Neuron (in vitro differentiated cells): ENCODE results near the gene MYH11.
"Not testable (repeated sequence)": the region's sequence is repeated elsewhere in the genome, so short reads cannot be mapped to it uniquely, and the experiment has no call there.

Experiments
- H2AFZ ChIP-seq: one replicate; pipeline ENCODE4 v1.6.1; 2013; ENCODE audit warnings: low read depth, mild to moderate bottlenecking, inconsistent platforms, low read length, moderate library complexity
- H3K27me3 ChIP-seq: one replicate; pipeline ENCODE4 v1.6.1; 2013; ENCODE audit warnings: low read length; ENCODE audit not compliant: insufficient read depth
- H3K36me3 ChIP-seq: one replicate; pipeline ENCODE4 v1.6.1; 2013; ENCODE audit warnings: low read length; ENCODE audit not compliant: insufficient read depth
- H3K4me1 ChIP-seq: one replicate; pipeline ENCODE4 v1.6.1; 2013; ENCODE audit warnings: low read length; ENCODE audit not compliant: insufficient read depth
- H3K4me3 ChIP-seq: 2 replicates; pipeline ENCODE4 v1.5.1; 2013; ENCODE audit warnings: mild to moderate bottlenecking, low read length, moderate library complexity
- H3K9me3 ChIP-seq: one replicate; pipeline ENCODE4 v1.6.1; 2013; ENCODE audit warnings: low read length

Gene MYH11

GRCh38 chr16:15847611-15848175 is 9.1 kb downstream of the MYH11 start:
- H2AFZ ChIP-seq = no peak overlapping the region
- H3K36me3 ChIP-seq = no peaks in the 10 kb centered on the region
- no peaks in the 10 kb centered on the region for H3K4me1 ChIP-seq
- H3K27me3 ChIP-seq = peaks cover 11% of the 10 kb centered on the region
- no peak overlapping the region for H3K4me3 ChIP-seq
- H3K9me3 ChIP-seq = no peaks in the 10 kb centered on the region

- Histone ChIP-seq H3K27me3 (peaks cover 11% of the 10 kb centered on the region), H3K4me3 (no peak overlapping the region), H3K36me3 (no peaks in the 10 kb centered on the region), H3K4me1 (no peaks in the 10 kb centered on the region), H2AFZ (no peak overlapping the region), H3K9me3 (no peaks in the 10 kb centered on the region)
These were observed 10.3 kb downstream of the MYH11 start for GRCh38 chr16:15846510-15846909.

DNA sequence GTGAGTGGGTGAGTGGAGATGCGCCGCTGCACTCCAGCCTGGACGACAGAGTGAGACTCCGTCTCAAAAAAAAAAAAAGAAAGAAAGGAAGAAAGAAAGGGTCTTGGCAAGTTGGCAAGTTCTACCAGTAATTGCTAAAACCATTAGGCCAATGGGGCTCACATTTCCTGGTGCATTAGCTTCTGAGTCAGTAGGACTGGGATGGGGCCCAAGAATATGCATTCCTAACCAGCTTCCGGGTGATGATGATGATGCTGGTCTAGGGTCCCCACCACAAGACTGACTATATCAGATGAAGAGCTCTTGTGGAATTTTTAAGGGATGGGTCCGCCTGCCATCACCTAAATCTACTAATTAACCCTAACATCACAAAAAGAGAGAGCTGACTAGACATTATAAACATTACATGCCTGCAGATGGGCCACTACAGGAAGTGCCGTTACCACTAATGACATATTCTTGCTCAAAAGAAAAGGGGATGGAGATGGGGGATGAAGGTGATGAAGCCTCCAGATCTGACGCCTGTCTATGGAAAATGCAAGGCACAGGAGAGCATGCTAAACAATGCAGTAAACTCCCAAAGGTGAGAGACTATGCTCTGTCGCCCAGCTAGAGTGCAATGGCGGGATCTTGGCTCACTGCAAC is 13.1 kb downstream of the MYH11 start:
- Histone ChIP-seq H3K4me3 (no peak overlapping the region), H3K36me3 (no peaks in the 10 kb centered on the region), H3K9me3 (no peaks in the 10 kb centered on the region), H2AFZ (no peak overlapping the region), H3K27me3 (peaks cover 10% of the 10 kb centered on the region), H3K4me1 (no peaks in the 10 kb centered on the region)

- not testable (repeated sequence) for H3K9me3 ChIP-seq, H3K27me3 ChIP-seq, H3K4me1 ChIP-seq, H2AFZ ChIP-seq, H3K4me3 ChIP-seq, H3K36me3 ChIP-seq
These were observed 17.6 kb downstream of the MYH11 start for GRCh38 chr16:15839204-15839603.

- Histone ChIP-seq H3K4me3 (no peak overlapping the region), H3K9me3 (no peaks in the 10 kb centered on the region), H3K4me1 (no peaks in the 10 kb centered on the region), H3K36me3 (no peaks in the 10 kb centered on the region), H3K27me3 (no peaks in the 10 kb centered on the region), H2AFZ (no peak overlapping the region)
These were observed 19.1 kb downstream of the MYH11 start for GRCh38 chr16:15837761-15838160.

- H3K4me1 ChIP-seq = no peaks in the 10 kb centered on the region
- H3K36me3 ChIP-seq = no peaks in the 10 kb centered on the region
- H3K27me3 ChIP-seq = no peaks in the 10 kb centered on the region
- no peak overlapping the region for H3K4me3 ChIP-seq
- no peaks in the 10 kb centered on the region for H3K9me3 ChIP-seq
- no peak overlapping the region for H2AFZ ChIP-seq
These were observed 19.7 kb downstream of the MYH11 start for GRCh38 chr16:15836965-15837611.

GRCh38 chr16:15836074-15836473 is 20.8 kb downstream of the MYH11 start:
- no peaks in the 10 kb centered on the region for H3K36me3 ChIP-seq
- no peaks in the 10 kb centered on the region for H3K4me1 ChIP-seq
- no peak overlapping the region for H2AFZ ChIP-seq
- H3K9me3 ChIP-seq = no peaks in the 10 kb centered on the region
- no peak overlapping the region for H3K4me3 ChIP-seq
- H3K27me3 ChIP-seq = no peaks in the 10 kb centered on the region

GRCh38 chr16:15835136-15835878 is 21.5 kb downstream of the MYH11 start:
- Histone ChIP-seq H3K9me3 (no peaks in the 10 kb centered on the region), H3K4me3 (no peak overlapping the region), H3K36me3 (no peaks in the 10 kb centered on the region), H3K27me3 (no peaks in the 10 kb centered on the region), H3K4me1 (no peaks in the 10 kb centered on the region), H2AFZ (no peak overlapping the region)

DNA sequence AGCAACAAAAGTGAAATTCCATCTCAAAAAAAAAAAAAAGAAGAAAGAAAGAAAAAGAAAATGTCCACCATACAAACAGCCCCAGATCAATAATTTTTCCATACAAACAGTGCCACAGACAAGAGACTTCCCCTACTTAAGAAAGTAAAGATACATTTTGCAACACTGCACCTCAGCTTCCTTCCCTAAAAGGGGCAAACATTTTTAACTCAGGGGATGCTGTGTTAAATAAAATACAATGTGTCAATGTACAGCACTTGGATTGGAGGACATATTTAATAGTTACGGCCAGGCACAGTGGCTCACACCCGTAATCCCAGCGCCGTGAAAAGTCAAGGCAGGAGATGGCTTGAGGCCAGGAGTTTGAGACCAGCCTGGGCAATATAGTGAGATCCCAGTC is 22.3 kb downstream of the MYH11 start:
- no peaks in the 10 kb centered on the region for H3K9me3 ChIP-seq
- H2AFZ ChIP-seq = no peak overlapping the region
- no peaks in the 10 kb centered on the region for H3K4me1 ChIP-seq
- H3K27me3 ChIP-seq = no peaks in the 10 kb centered on the region
- no peak overlapping the region for H3K4me3 ChIP-seq
- no peaks in the 10 kb centered on the region for H3K36me3 ChIP-seq

DNA sequence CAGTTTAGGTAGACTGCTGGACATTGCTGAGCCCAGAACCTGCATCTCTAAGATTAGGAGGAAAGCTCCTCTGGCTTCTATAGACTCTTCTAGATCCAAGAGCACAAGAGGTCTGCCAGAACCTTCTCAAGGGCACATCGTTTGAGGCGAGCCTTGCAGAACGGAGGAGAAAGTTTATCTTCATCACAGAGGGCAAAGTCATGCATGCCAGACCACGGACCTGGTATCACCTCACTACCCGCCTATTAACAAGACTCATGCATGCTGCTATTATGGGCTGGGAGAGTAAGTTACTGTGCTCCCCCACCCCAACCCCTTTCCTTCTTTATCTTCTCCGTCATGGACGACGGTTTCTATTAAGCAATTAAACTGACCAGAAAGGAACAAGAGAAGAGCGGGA is 23.3 kb downstream of the MYH11 start:
- H3K9me3 ChIP-seq = no peaks in the 10 kb centered on the region
- H3K27me3 ChIP-seq = no peaks in the 10 kb centered on the region
- no peak overlapping the region for H3K4me3 ChIP-seq

DNA sequence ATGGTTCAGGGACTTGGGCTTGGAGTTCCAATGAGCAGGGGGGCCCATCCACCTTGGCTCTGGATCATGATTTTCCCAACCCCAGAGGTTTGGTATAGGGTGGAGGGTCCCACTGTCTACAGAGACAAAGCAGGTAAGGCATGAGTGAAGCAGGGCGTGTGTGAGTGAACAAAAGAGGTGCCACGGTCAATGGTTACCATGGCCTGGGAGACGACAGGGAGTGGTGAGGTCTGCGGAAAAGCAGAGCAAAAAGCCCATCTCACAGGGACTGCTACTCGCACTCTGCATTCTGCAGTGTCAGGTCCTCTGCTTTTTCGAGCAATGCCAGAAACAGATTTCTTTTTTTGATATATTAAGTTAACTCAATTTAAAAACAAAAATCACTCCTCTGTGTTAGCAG is 24.6 kb downstream of the MYH11 start:
- no peaks in the 10 kb centered on the region for H3K36me3 ChIP-seq
- no peak overlapping the region for H3K4me3 ChIP-seq
- H3K4me1 ChIP-seq = no peaks in the 10 kb centered on the region
- no peak overlapping the region for H2AFZ ChIP-seq
- no peaks in the 10 kb centered on the region for H3K27me3 ChIP-seq
- no peaks in the 10 kb centered on the region for H3K9me3 ChIP-seq

More for the DNA sequence above, 23.3 kb downstream of the MYH11 start:
- Histone ChIP-seq H3K4me1 (no peaks in the 10 kb centered on the region), H3K36me3 (no peaks in the 10 kb centered on the region), H2AFZ (no peak overlapping the region)

DNA sequence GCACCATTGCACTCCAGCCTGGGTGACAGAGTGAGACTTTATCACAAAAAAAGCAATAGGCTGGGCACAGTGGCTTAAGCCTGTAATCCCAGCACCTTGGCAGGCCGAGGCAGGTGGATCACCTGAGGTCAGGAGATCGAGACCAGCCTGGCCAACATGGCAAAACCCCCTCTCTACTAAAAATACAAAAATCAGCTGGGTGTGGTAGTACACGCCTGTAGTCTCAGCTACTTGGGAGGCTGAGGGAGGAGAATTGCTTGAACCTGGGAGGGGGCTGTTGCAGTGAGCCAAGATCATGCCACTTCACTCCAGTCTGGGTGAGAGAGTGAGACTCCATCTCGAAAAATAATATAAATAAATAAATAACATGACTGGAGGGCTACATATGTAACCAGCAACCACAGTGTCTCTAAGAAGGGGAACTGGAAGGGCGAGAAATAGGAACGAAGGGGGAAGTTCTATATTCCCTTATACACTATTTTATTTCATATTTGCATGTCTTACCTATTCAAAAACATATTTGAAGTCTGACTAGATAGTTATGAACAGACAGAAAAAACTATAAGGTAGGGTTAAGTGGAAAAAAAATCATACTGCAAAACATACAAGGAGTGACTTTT is 25.9 kb downstream of the MYH11 start:
- Histone ChIP-seq H3K27me3 (no peaks in the 10 kb centered on the region), H2AFZ (no peak overlapping the region), H3K36me3 (no peaks in the 10 kb centered on the region), H3K4me3 (no peak overlapping the region), H3K9me3 (no peaks in the 10 kb centered on the region), H3K4me1 (no peaks in the 10 kb centered on the region)

DNA sequence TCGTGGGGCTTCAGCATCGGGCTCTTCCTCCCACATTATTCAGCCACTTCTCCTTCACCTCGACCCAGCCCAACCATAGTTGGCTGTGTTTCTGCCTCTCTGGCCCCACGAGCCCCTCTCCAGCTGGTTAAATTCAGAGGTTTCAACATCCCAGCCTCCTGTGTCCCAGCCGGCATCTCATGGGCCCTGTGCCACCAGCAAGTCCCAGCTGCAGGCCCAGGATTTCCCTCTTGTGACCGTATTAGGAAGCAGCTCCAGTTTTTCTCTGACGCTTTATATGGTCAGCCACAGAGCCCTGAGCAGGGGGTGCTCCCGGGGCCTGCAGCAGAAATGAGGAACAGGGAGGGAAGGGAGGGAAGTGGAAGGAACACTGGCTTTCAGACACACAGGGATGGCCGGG is 27.4 kb downstream of the MYH11 start:
- Histone ChIP-seq H3K27me3 (no peaks in the 10 kb centered on the region), H3K36me3 (no peaks in the 10 kb centered on the region), H3K4me1 (no peaks in the 10 kb centered on the region), H3K9me3 (no peaks in the 10 kb centered on the region), H2AFZ (no peak overlapping the region), H3K4me3 (no peak overlapping the region)
